ENCODE data around the gene NOS1. TPM values are rescaled to one million over a fixed set of nuclear protein-coding genes. Genes with fewer than 3 reads are reported as not detected.

NOS1 gene
- total RNA-seq, 1 donor from 2014 or later: 0.11 TPM

DNA sequence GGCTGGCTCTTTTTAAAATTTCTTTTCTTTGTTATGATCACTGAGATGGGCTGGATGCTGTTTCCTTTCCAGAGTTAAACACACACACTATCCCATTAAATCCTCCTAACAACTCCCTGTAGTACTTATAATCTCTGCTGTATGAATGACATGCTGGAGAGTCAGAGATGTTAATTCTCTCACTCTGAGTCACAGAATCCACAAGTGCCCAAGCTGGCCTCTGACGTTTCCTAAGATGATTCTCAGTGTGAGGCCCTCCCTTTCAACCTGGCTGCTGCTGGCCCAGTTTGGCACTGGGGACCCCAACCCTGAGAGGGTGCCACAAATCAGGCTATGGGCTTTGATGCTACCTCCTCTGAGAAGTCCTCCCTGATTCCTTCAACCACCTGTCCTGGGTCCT lies 5.4 kb downstream of the NOS1 start:
- no peaks in the 10 kb centered on the region for H3F3A ChIP-seq (ENCODE audit: low read depth)
- H3K4me1 ChIP-seq: peaks cover 5% of the 10 kb centered on the region
- H3K9me3 ChIP-seq (ENCODE audit: low read depth): no peaks in the 10 kb centered on the region
- no peak overlapping the region for H3K27ac ChIP-seq
- no peak for DNase-seq (ENCODE audit: low spot score)
- no peak overlapping the region for H2AFZ ChIP-seq (replicated peaks)
- H3K4me2 ChIP-seq: no peak overlapping the region
- H4K20me1 ChIP-seq (ENCODE audit: low read depth): no peaks in the 10 kb centered on the region
- H3K36me3 ChIP-seq: no peaks in the 10 kb centered on the region
- H3K4me3 ChIP-seq: no peak overlapping the region
- H3K27ac Mint-ChIP-seq: no peak overlapping the region
- H3K9me3 Mint-ChIP-seq: no peaks in the 10 kb centered on the region
- no peak overlapping the region for H3K9ac ChIP-seq
- peaks cover 92% of the 10 kb centered on the region for H3K27me3 ChIP-seq
- TF ChIP-seq, protein P1, sequence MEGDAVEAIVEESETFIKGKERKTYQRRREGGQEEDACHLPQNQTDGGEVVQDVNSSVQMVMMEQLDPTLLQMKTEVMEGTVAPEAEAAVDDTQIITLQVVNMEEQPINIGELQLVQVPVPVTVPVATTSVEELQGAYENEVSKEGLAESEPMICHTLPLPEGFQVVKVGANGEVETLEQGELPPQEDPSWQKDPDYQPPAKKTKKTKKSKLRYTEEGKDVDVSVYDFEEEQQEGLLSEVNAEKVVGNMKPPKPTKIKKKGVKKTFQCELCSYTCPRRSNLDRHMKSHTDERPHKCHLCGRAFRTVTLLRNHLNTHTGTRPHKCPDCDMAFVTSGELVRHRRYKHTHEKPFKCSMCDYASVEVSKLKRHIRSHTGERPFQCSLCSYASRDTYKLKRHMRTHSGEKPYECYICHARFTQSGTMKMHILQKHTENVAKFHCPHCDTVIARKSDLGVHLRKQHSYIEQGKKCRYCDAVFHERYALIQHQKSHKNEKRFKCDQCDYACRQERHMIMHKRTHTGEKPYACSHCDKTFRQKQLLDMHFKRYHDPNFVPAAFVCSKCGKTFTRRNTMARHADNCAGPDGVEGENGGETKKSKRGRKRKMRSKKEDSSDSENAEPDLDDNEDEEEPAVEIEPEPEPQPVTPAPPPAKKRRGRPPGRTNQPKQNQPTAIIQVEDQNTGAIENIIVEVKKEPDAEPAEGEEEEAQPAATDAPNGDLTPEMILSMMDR (IDR thresholded peaks at IDR 0.05): no peak
- TF ChIP-seq EZH2 (IDR thresholded peaks at IDR 0.05) (no peak), EZH2phosphoT487 (IDR thresholded peaks at IDR 0.05) (no peak)
- peaks cover 2% of the 10 kb centered on the region for H3K4me1 Mint-ChIP-seq
- H3K4me3 Mint-ChIP-seq: no peak overlapping the region
- no peaks in the 10 kb centered on the region for H3K36me3 Mint-ChIP-seq
- peaks cover 34% of the 10 kb centered on the region for H3K27me3 Mint-ChIP-seq (ENCODE audit: insufficient read depth, low read depth)
- no peaks in the 10 kb centered on the region for H3K79me2 ChIP-seq (ENCODE audit: low read depth)

DNA sequence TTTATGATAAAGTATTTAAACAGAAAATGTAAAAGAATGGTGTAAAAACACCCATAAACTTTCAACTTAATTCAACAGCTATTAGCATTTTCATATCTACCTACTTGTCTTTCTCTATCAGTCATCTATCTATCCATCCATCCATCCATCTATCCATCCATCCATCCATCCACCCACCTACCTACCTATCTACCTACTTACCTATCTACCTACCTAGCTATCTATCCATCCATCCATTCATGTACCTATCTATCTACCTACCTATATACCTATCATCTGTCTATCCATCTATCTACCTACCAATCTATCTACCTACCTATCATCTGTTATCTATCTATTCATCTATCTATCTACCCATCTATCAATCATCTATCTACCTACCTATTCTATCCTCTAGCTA lies 8.5 kb downstream of the NOS1 start:
- no peaks in the 10 kb centered on the region for H3K4me1 Mint-ChIP-seq
- no peak overlapping the region for H3K9ac ChIP-seq
- H3K27ac Mint-ChIP-seq: no peak overlapping the region
- no peaks in the 10 kb centered on the region for H4K20me1 ChIP-seq (ENCODE audit: low read depth)
- H3K36me3 ChIP-seq: no peaks in the 10 kb centered on the region
- DNase-seq (ENCODE audit: low spot score): no peak
- peaks cover 60% of the 10 kb centered on the region for H3K27me3 ChIP-seq
- peaks cover 15% of the 10 kb centered on the region for H3K27me3 Mint-ChIP-seq (ENCODE audit: insufficient read depth, low read depth)
- H3K4me3 Mint-ChIP-seq: no peak overlapping the region
- H2AFZ ChIP-seq (replicated peaks): no peak overlapping the region
- TF ChIP-seq, protein P1 (IDR thresholded peaks at IDR 0.05): no peak
- no peak for TF ChIP-seq EZH2phosphoT487 (IDR thresholded peaks at IDR 0.05)
- no peak for TF ChIP-seq EZH2 (IDR thresholded peaks at IDR 0.05)
- no peaks in the 10 kb centered on the region for H3K4me1 ChIP-seq
- H3K27ac ChIP-seq: no peak overlapping the region
- H3K79me2 ChIP-seq (ENCODE audit: low read depth): no peaks in the 10 kb centered on the region
- H3K9me3 Mint-ChIP-seq: no peaks in the 10 kb centered on the region
- no peaks in the 10 kb centered on the region for H3K9me3 ChIP-seq (ENCODE audit: low read depth)
- H3F3A ChIP-seq (ENCODE audit: low read depth): no peaks in the 10 kb centered on the region
- no peaks in the 10 kb centered on the region for H3K36me3 Mint-ChIP-seq
- H3K4me3 ChIP-seq: no peak overlapping the region
- H3K4me2 ChIP-seq: no peak overlapping the region

DNA sequence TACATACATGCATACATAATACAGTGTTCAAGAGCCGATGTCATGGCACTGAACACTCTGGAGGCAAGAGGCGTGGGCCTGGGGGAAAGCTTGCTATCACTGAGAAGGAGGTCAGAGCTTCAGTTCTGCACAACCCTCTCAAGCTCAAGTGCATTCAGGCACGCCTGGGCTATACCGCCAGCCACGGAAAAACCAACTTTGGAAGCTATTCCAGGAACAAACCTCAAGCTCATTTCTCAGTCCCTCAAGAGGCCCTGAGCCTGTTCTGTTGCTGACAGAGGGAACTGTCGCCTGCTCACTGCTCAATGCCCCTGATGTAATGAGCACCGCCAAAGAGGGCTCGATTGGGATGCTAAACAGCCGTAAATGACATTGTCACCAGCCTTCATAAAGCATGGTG lies 9.2 kb downstream of the NOS1 start:
- Mint-ChIP-seq H3K4me3 (no peak overlapping the region), H3K27me3 (ENCODE audit: insufficient read depth, low read depth) (peaks cover 12% of the 10 kb centered on the region)
- no peak overlapping the region for H3K4me3 ChIP-seq

More for the DNA sequence above, 9.2 kb downstream of the NOS1 start:
- H3K9me3 Mint-ChIP-seq: no peaks in the 10 kb centered on the region
- Histone ChIP-seq H3K9me3 (ENCODE audit: low read depth) (no peaks in the 10 kb centered on the region), H3K27ac (no peak overlapping the region), H3K4me1 (no peaks in the 10 kb centered on the region), H3F3A (ENCODE audit: low read depth) (no peaks in the 10 kb centered on the region), H4K20me1 (ENCODE audit: low read depth) (no peaks in the 10 kb centered on the region), H3K79me2 (ENCODE audit: low read depth) (no peaks in the 10 kb centered on the region), H3K27me3 (peaks cover 53% of the 10 kb centered on the region), H3K36me3 (no peaks in the 10 kb centered on the region), H2AFZ (replicated peaks) (no peak overlapping the region), H3K9ac (no peak overlapping the region), H3K4me2 (no peak overlapping the region)
- DNase-seq (ENCODE audit: low spot score): no peak
- no peak overlapping the region for H3K27ac Mint-ChIP-seq
- H3K4me1 Mint-ChIP-seq: no peaks in the 10 kb centered on the region
- TF ChIP-seq EZH2 (IDR thresholded peaks at IDR 0.05): no peak
- TF ChIP-seq EZH2phosphoT487 (IDR thresholded peaks at IDR 0.05): no peak
- TF ChIP-seq, protein P1 (IDR thresholded peaks at IDR 0.05): no peak
- no peaks in the 10 kb centered on the region for H3K36me3 Mint-ChIP-seq
